Measurements from ENCODE around the gene DHRS13.

GRCh38 chr17:28855336-28855679 lies 47.6 kb downstream of the DHRS13 start:
- no peak for TF ChIP-seq CTCF (conservative IDR thresholded peaks at IDR 0.05 in 1 of 2, IDR thresholded peaks at IDR 0.05 in 1 of 2; ENCODE audit: low read depth in 1 of 2, low read length in 2 of 2)
- TF ChIP-seq EZH2 (IDR thresholded peaks at IDR 0.05; ENCODE audit: low read length, missing control alignments) = no peak

Data from fibroblast of lung (primary cell).